ENCODE data around the gene DYNLRB1.

DNA sequence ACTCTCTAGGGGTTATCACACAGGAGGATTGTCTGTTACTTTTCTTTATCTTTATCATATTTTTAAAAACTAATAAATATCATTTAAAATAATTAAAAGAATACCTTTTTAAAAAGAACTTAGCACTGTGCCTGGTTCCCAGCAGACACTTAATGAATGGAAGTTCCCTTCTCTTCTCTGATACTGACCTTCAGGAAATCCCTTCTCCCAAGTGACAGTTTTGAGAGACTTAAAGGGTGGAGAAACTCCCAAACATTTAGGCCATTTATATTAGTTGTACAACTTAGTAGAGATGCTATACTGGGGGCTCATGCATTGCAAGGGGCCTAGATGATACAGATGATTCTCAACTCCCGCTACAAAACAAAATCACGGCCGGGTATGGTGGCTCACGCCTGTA lies 60.8 kb downstream of the DYNLRB1 start:
- TF ChIP-seq, protein P1, sequence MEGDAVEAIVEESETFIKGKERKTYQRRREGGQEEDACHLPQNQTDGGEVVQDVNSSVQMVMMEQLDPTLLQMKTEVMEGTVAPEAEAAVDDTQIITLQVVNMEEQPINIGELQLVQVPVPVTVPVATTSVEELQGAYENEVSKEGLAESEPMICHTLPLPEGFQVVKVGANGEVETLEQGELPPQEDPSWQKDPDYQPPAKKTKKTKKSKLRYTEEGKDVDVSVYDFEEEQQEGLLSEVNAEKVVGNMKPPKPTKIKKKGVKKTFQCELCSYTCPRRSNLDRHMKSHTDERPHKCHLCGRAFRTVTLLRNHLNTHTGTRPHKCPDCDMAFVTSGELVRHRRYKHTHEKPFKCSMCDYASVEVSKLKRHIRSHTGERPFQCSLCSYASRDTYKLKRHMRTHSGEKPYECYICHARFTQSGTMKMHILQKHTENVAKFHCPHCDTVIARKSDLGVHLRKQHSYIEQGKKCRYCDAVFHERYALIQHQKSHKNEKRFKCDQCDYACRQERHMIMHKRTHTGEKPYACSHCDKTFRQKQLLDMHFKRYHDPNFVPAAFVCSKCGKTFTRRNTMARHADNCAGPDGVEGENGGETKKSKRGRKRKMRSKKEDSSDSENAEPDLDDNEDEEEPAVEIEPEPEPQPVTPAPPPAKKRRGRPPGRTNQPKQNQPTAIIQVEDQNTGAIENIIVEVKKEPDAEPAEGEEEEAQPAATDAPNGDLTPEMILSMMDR (conservative IDR thresholded peaks at IDR 0.05; ENCODE audit: low read length): no peak
- no peak for TF ChIP-seq EZH2phosphoT487 (IDR thresholded peaks at IDR 0.05; ENCODE audit: borderline replicate concordance)

Measured in Loucy (cell line).